ENCODE data around the gene DHRS12.

The DHRS12 gene

DNA sequence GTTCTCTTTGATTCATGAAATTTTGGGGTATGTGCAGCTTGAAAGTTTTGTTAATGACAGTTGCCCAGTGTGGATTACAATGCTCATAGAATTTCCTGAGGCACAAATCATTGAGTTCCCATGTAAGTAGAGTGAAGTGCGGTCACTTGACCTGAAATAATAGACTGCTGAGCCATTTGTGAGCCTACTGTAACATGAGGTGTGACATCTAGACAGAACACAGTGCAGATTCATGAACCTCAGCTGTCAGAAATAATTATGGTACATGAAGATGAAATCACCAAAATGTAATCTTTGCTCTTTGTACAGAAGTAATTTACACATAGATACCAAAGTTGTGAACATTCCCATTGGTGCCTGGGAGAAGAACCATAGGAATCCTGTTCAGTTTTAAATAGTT lies 84.6 kb downstream of the DHRS12 start:
- no peak for DNase-seq
